Fibroblast of lung (primary cell): ENCODE measurements around the gene LTC4S. TPM values are rescaled to one million over a fixed set of nuclear protein-coding genes. Genes with fewer than 3 reads are reported as not detected.

Experiments used
- DNase-seq, 2 donors: peaks; one replicate each; pipeline versions ENCODE4 v3.0.0 to v3.0.0-alpha.2; 2010; ENCODE audit warnings: low read depth in 2 of 2
- H2AFZ ChIP-seq: 2 replicates; pipeline ENCODE4 v1.5.1; 2012; ENCODE audit warnings: low read length, control low read depth, inconsistent platforms
- H3K27ac ChIP-seq: 2 replicates; pipeline ENCODE4 v1.5.1; 2011; ENCODE audit warnings: low read length, control low read depth; ENCODE audit not compliant: insufficient read depth
- H3K27me3 ChIP-seq: 2 replicates; pipeline ENCODE4 v1.5.1; 2011; ENCODE audit warnings: mild to moderate bottlenecking, low read length; ENCODE audit not compliant: control insufficient read depth, insufficient read depth
- H3K36me3 ChIP-seq: 2 replicates; pipeline ENCODE4 v1.5.1; 2011; ENCODE audit warnings: low read length; ENCODE audit not compliant: control insufficient read depth, insufficient read depth
- H3K4me1 ChIP-seq: 2 replicates; pipeline ENCODE4 v1.5.1; 2011; ENCODE audit warnings: low read length; ENCODE audit not compliant: control insufficient read depth, insufficient read depth; ENCODE audit errors: extremely low read depth
- H3K4me2 ChIP-seq: 2 replicates; pipeline ENCODE4 v1.5.1; 2011; ENCODE audit warnings: low read length, control low read depth; ENCODE audit not compliant: insufficient read depth; ENCODE audit errors: extremely low read depth
- H3K4me3 ChIP-seq, 4 experiments: fragments of 200-600 bp in 1 of 4; sonication (generic) in 1 of 4; replicated peaks in 1 of 4; 2 replicates each; pipeline ENCODE4 v1.5.1; 2011 to 2016; ENCODE audit warnings: low read length in 4 of 4, low read depth in 3 of 4, mild to moderate bottlenecking in 3 of 4, control low read depth in 2 of 4, inconsistent platforms in 1 of 4, mixed read lengths in 1 of 4; ENCODE audit not compliant: insufficient read depth in 1 of 4; ENCODE audit errors: control extremely low read depth in 1 of 4
- H3K79me2 ChIP-seq: 2 replicates; pipeline ENCODE4 v1.5.1; 2012; ENCODE audit warnings: mild to moderate bottlenecking, low read length, inconsistent platforms; ENCODE audit not compliant: control insufficient read depth, insufficient read depth
- H3K9ac ChIP-seq: 2 replicates; pipeline ENCODE4 v1.5.1; 2011; ENCODE audit warnings: mild to moderate bottlenecking, low read length, control low read depth; ENCODE audit not compliant: insufficient read depth
- H3K9me3 ChIP-seq: 2 replicates; pipeline ENCODE4 v1.5.1; 2012; ENCODE audit warnings: low read depth, low read length; ENCODE audit not compliant: control insufficient read depth, insufficient read depth
- H4K20me1 ChIP-seq: 2 replicates; pipeline ENCODE4 v1.5.1; 2011; ENCODE audit warnings: low read length; ENCODE audit not compliant: control insufficient read depth, insufficient read depth; ENCODE audit errors: extremely low read depth
- CTCF ChIP-seq, 2 donors: IDR thresholded peaks in 1 of 2; conservative IDR thresholded peaks in 1 of 2; 1 replicate in 1 of 2; 2 replicates in 1 of 2; pipeline ENCODE4 v1.5.1; 2011 to 2012; ENCODE audit warnings: low read length in 2 of 2, control low read depth in 1 of 2, inconsistent platforms in 1 of 2, low read depth in 1 of 2, mild to moderate bottlenecking in 1 of 2
- EZH2 ChIP-seq: IDR thresholded peaks from 2 replicates; pipeline ENCODE4 v1.5.1; 2012; ENCODE audit warnings: low read length, control low read depth, mild to moderate bottlenecking; ENCODE audit errors: missing control alignments
- polyA plus RNA-seq, 2 donors: library from polyadenylated mRNA; depleted of rRNA in 1 of 2; stranded (reverse) in 1 of 2; unstranded in 1 of 2; fragments of >200 nt; gene quantifications; 2 replicates each; pipeline ENCODE4 v1.2.1, GENCODE V29; 2011 to 2012; ENCODE audit warnings: missing spikeins in 1 of 2
- total RNA-seq: library from RNA; depleted of rRNA; stranded (reverse); fragments of >200 nt; gene quantifications from 2 replicates; pipeline ENCODE4 v1.2.1, GENCODE V29; 2014

The LTC4S gene
- total and polyA plus RNA-seq, 2 donors (not counting 1 experiment from before 2014, with no cell fraction given) = 0.32 to 0.83 TPM

GRCh38 chr5:179839328-179840256, 45.8 kb downstream of the LTC4S start:
- Histone ChIP-seq H3K9ac (no peak overlapping the region), H3K36me3 (peaks cover 24% of the 10 kb centered on the region), H3K79me2 (no peaks in the 10 kb centered on the region), H3K27me3 (no peaks in the 10 kb centered on the region), H4K20me1 (peaks cover 2% of the 10 kb centered on the region), H3K4me3 (no peak overlapping the region), H3K4me2 (no peak overlapping the region), H2AFZ (no peak overlapping the region), H3K27ac (no peak overlapping the region), H3K4me1 (peaks cover 4% of the 10 kb centered on the region), H3K9me3 (no peaks in the 10 kb centered on the region)
- peak in 1 of 2 donors; percentile 56 for DNase-seq
- TF ChIP-seq CTCF (conservative IDR thresholded peaks at IDR 0.05 in 1 of 2, IDR thresholded peaks at IDR 0.05 in 1 of 2; ENCODE audit: low read depth in 1 of 2, low read length in 2 of 2) (no peak), EZH2 (no peak)

- no peak for TF ChIP-seq CTCF (conservative IDR thresholded peaks at IDR 0.05 in 1 of 2, IDR thresholded peaks at IDR 0.05 in 1 of 2; ENCODE audit: low read depth in 1 of 2, low read length in 2 of 2)
- TF ChIP-seq EZH2 = no peak
- peaks cover 24% of the 10 kb centered on the region for H3K36me3 ChIP-seq
- peaks cover 2% of the 10 kb centered on the region for H4K20me1 ChIP-seq
- H3K79me2 ChIP-seq = no peaks in the 10 kb centered on the region
- H2AFZ ChIP-seq = no peak overlapping the region
- no peaks in the 10 kb centered on the region for H3K9me3 ChIP-seq
- H3K27me3 ChIP-seq = no peaks in the 10 kb centered on the region
- H3K27ac ChIP-seq = no peak overlapping the region
- H3K4me2 ChIP-seq = no peak overlapping the region
- peaks cover 4% of the 10 kb centered on the region for H3K4me1 ChIP-seq
- H3K9ac ChIP-seq = no peak overlapping the region
- no peak for DNase-seq
- no peak overlapping the region for H3K4me3 ChIP-seq
Observed at GRCh38 chr5:179840321-179840720, 46.5 kb downstream of the LTC4S start.

- H3K4me2 ChIP-seq = no peak overlapping the region
- H3K36me3 ChIP-seq = peaks cover 24% of the 10 kb centered on the region
- no peaks in the 10 kb centered on the region for H3K79me2 ChIP-seq
- no peak overlapping the region for H3K9ac ChIP-seq
- H3K27ac ChIP-seq = no peak overlapping the region
- peaks cover 4% of the 10 kb centered on the region for H3K4me1 ChIP-seq
- no peak overlapping the region for H3K4me3 ChIP-seq
- DNase-seq = no peak
- H4K20me1 ChIP-seq = peaks cover 2% of the 10 kb centered on the region
- no peak overlapping the region for H2AFZ ChIP-seq
- H3K9me3 ChIP-seq = no peaks in the 10 kb centered on the region
- TF ChIP-seq EZH2 (no peak), CTCF (conservative IDR thresholded peaks at IDR 0.05 in 1 of 2, IDR thresholded peaks at IDR 0.05 in 1 of 2; ENCODE audit: low read depth in 1 of 2, low read length in 2 of 2) (no peak)
- H3K27me3 ChIP-seq = no peaks in the 10 kb centered on the region
Observed at GRCh38 chr5:179840766-179841165, 47.0 kb downstream of the LTC4S start.
